Right ventricle myocardium superior (tissue), 1 donor: ENCODE data around the gene PVALEF. TPM values are rescaled to one million over a fixed set of nuclear protein-coding genes. Genes with fewer than 3 reads are reported as not detected.

Source experiments
- ATAC-seq: fragments of 200-7000 bp; cut with Tn5 transposase; one replicate; pipeline ENCODE4 v1.9.1; 2020; ENCODE audit warnings: mild to moderate bottlenecking; ENCODE audit not compliant: poor library complexity
- DNase-seq: peaks from one replicate; pipeline ENCODE4 v3.0.0-alpha.2; 2020
- intact Hi-C: fragments of 100-400 bp; cut with DNase I; formaldehyde crosslinking; loops from one replicate; pipeline ENCODE4 v1.11.2; 2022
- total RNA-seq: library from RNA; stranded (reverse); fragmentation: NEBNext Ultra II Directional; extraction: Animal tissue kit (Norgen Biotek cat#: 25700); gene quantifications from one replicate; pipeline ENCODE4 v1.2.1, GENCODE V29; 2021
- donor health status: DM: no; HTN: yes; CAD: no; lungs with severe emphysema.

Gene PVALEF
- total RNA-seq, 1 donor from 2014 or later = not detected

- DNase-seq (no peak), ATAC-seq (no peak)
- intact Hi-C loops = no loop called here
Observed at GRCh38 chr17:81200201-81200600, 34.9 kb downstream of the PVALEF start.

- ATAC-seq (peak; percentile 56), DNase-seq (no peak)
- intact Hi-C loops = no loop called here
Observed at GRCh38 chr17:81200695-81201580, 35.6 kb downstream of the PVALEF start.

GRCh38 chr17:81202318-81202717 lies 37.0 kb downstream of the PVALEF start:
- intact Hi-C loops = no loop called here
- ATAC-seq (no peak), DNase-seq (no peak)

GRCh38 chr17:81203136-81203535 lies 37.8 kb downstream of the PVALEF start:
- intact Hi-C loops = no loop called here
- DNase-seq = no peak

GRCh38 chr17:81204578-81204977 lies 39.3 kb downstream of the PVALEF start:
- no peak for ATAC-seq
- intact Hi-C loops = no loop called here
- no peak for DNase-seq

More at GRCh38 chr17:81203136-81203535, 37.8 kb downstream of the PVALEF start:
- ATAC-seq = no peak

- intact Hi-C loops = no loop called here
- DNase-seq = no peak
- ATAC-seq = no peak
Observed at GRCh38 chr17:81206166-81206565, 40.9 kb downstream of the PVALEF start.

GRCh38 chr17:81206657-81207056 lies 41.4 kb downstream of the PVALEF start:
- no peak for DNase-seq
- ATAC-seq = no peak
- intact Hi-C loops = no loop called here

- DNase-seq (no peak), ATAC-seq (no peak)
- intact Hi-C loops = no loop called here
Observed at GRCh38 chr17:81207610-81208581, 42.6 kb downstream of the PVALEF start.

- DNase-seq = no peak
- intact Hi-C loops = no loop called here
- no peak for ATAC-seq
Observed at GRCh38 chr17:81208651-81209050, 43.3 kb downstream of the PVALEF start.

GRCh38 chr17:81209141-81209540 lies 43.8 kb downstream of the PVALEF start:
- intact Hi-C loops = no loop called here
- DNase-seq = no peak

GRCh38 chr17:81210466-81210865 lies 45.2 kb downstream of the PVALEF start:
- DNase-seq (no peak), ATAC-seq (no peak)
- intact Hi-C loops = no loop called here

More at GRCh38 chr17:81209141-81209540, 43.8 kb downstream of the PVALEF start:
- no peak for ATAC-seq

GRCh38 chr17:81210868-81211267 lies 45.6 kb downstream of the PVALEF start:
- ATAC-seq (no peak), DNase-seq (no peak)
- intact Hi-C loops = no loop called here

GRCh38 chr17:81212365-81212764 lies 47.1 kb downstream of the PVALEF start:
- DNase-seq (no peak), ATAC-seq (no peak)
- intact Hi-C loops = no loop called here

- intact Hi-C loops = no loop called here
- DNase-seq (peak; percentile 19), ATAC-seq (no peak)
Observed at GRCh38 chr17:81213978-81214377, 48.7 kb downstream of the PVALEF start.

- intact Hi-C loops = no loop called here
- DNase-seq (no peak), ATAC-seq (no peak)
Observed at GRCh38 chr17:81217491-81217890, 52.2 kb downstream of the PVALEF start.

GRCh38 chr17:81218459-81218858 lies 53.2 kb downstream of the PVALEF start:
- ATAC-seq = no peak
- peak; percentile 6 for DNase-seq
- intact Hi-C loops = no loop called here

GRCh38 chr17:81218991-81219390 lies 53.7 kb downstream of the PVALEF start:
- DNase-seq (peak; percentile 29), ATAC-seq (no peak)
- intact Hi-C loops = no loop called here

GRCh38 chr17:81219476-81220180 lies 54.3 kb downstream of the PVALEF start:
- peak; percentile 31 for DNase-seq
- no peak for ATAC-seq
- intact Hi-C loops = no loop called here

GRCh38 chr17:81221371-81221841 lies 56.1 kb downstream of the PVALEF start:
- intact Hi-C loops = no loop called here
- peak; percentile 42 for DNase-seq
- ATAC-seq = no peak
